ENCODE results near the gene CSF2RB. TPM values are rescaled to one million over a fixed set of nuclear protein-coding genes. Genes with fewer than 3 reads are reported as not detected.

CSF2RB gene
- total RNA-seq, 4 donors from 2014 or later: 3.1 to 7.4 (median 3.5) TPM

- no peak for DNase-seq
- Histone ChIP-seq H3K27ac (no peak overlapping the region), H3K36me3 (no peaks in the 10 kb centered on the region), H3K27me3 (no peaks in the 10 kb centered on the region), H3K4me3 (no peak overlapping the region), H3K9me3 (no peaks in the 10 kb centered on the region), H3K4me1 (no peaks in the 10 kb centered on the region)
- TF ChIP-seq POLR2A (IDR thresholded peaks at IDR 0.05) (no peak), CTCF (IDR thresholded peaks at IDR 0.05) (no peak)
- intact Hi-C loops (cut with DNase I; ENCODE audit: low total_unique reads): no loop called here
These were observed 25.5 kb downstream of the CSF2RB start for GRCh38 chr22:36938886-36939285.

- Histone ChIP-seq H3K9me3 (no peaks in the 10 kb centered on the region), H3K4me3 (no peak overlapping the region), H3K27ac (no peak overlapping the region), H3K4me1 (no peaks in the 10 kb centered on the region), H3K36me3 (no peaks in the 10 kb centered on the region), H3K27me3 (no peaks in the 10 kb centered on the region)
- intact Hi-C loops (cut with DNase I; ENCODE audit: low total_unique reads): no loop called here
- no peak for DNase-seq
- TF ChIP-seq POLR2A (IDR thresholded peaks at IDR 0.05) (no peak), CTCF (IDR thresholded peaks at IDR 0.05) (no peak)
These were observed 27.2 kb downstream of the CSF2RB start for GRCh38 chr22:36940676-36941075.

GRCh38 chr22:36942556-36942955, 29.1 kb downstream of the CSF2RB start:
- no peaks in the 10 kb centered on the region for H3K9me3 ChIP-seq
- no peaks in the 10 kb centered on the region for H3K27me3 ChIP-seq
- intact Hi-C loops (cut with DNase I; ENCODE audit: low total_unique reads): no loop called here
- H3K4me1 ChIP-seq: no peaks in the 10 kb centered on the region
- no peak overlapping the region for H3K4me3 ChIP-seq
- TF ChIP-seq CTCF (IDR thresholded peaks at IDR 0.05) (no peak), POLR2A (IDR thresholded peaks at IDR 0.05) (no peak)
- H3K36me3 ChIP-seq: no peaks in the 10 kb centered on the region
- no peak overlapping the region for H3K27ac ChIP-seq
- no peak for DNase-seq

- no peak overlapping the region for H3K4me3 ChIP-seq
- peak overlapping the region; percentile 57 to 82 for H3K27ac ChIP-seq
- H3K4me1 ChIP-seq: peaks cover 0 to 4% of the 10 kb centered on the region in 2 donors
- H3K9me3 ChIP-seq: no peaks in the 10 kb centered on the region
- DNase-seq: no peak
- H3K27me3 ChIP-seq: no peaks in the 10 kb centered on the region
- intact Hi-C loops (cut with DNase I; ENCODE audit: low total_unique reads): no loop called here
- TF ChIP-seq POLR2A (IDR thresholded peaks at IDR 0.05): no peak
- peak in 3 of 4 experiments; percentile 12 to 28 (median 27) for TF ChIP-seq CTCF (IDR thresholded peaks at IDR 0.05)
- H3K36me3 ChIP-seq: no peaks in the 10 kb centered on the region
These were observed 33.2 kb downstream of the CSF2RB start for GRCh38 chr22:36946421-36947158.

GRCh38 chr22:36948273-36949225, 35.1 kb downstream of the CSF2RB start:
- Histone ChIP-seq H3K27me3 (no peaks in the 10 kb centered on the region), H3K4me1 (peaks cover 0 to 4% of the 10 kb centered on the region in 2 donors), H3K9me3 (no peaks in the 10 kb centered on the region), H3K4me3 (no peak overlapping the region), H3K36me3 (no peaks in the 10 kb centered on the region), H3K27ac (peak overlapping the region; percentile 57 to 82)
- peak in 1 of 2 donors; percentile 34 for DNase-seq
- intact Hi-C loops (cut with DNase I; ENCODE audit: low total_unique reads): no loop called here
- no peak for TF ChIP-seq CTCF (IDR thresholded peaks at IDR 0.05)
- TF ChIP-seq POLR2A (IDR thresholded peaks at IDR 0.05): no peak
